SU-DHL-6 (cell line): ENCODE measurements around the gene PDE1A.

Source experiments
- H2AFZ ChIP-seq: fragments of 200-600 bp; sonication (generic); 2 replicates; pipeline ENCODE4 v1.6.1; 2014; ENCODE audit warnings: low read depth, mild to moderate bottlenecking, moderate library complexity, mixed read lengths, antibody characterized with exemption, low read length; ENCODE audit not compliant: severe bottlenecking
- H3F3A ChIP-seq: fragments of 200-600 bp; shearing (Covaris generic); 2 replicates; pipeline ENCODE4 v1.6.0; 2016; ENCODE audit warnings: antibody characterized with exemption, mild to moderate bottlenecking; ENCODE audit not compliant: insufficient read depth
- H3K27ac ChIP-seq: fragments of 200-600 bp; sonication (generic); 2 replicates; pipeline ENCODE4 v1.5.1; 2016; ENCODE audit warnings: low read depth, mild to moderate bottlenecking, low read length, moderate library complexity, mixed read lengths
- H3K27me3 ChIP-seq: fragments of 200-600 bp; sonication (generic), shearing (Covaris generic); 2 replicates; pipeline ENCODE4 v1.6.0; 2014; ENCODE audit warnings: mild to moderate bottlenecking, low read length
- H3K36me3 ChIP-seq: fragments of 200-600 bp; sonication (generic); 2 replicates; pipeline ENCODE4 v1.6.1; 2014; ENCODE audit warnings: mild to moderate bottlenecking, low read length, mixed read lengths
- H3K4me2 ChIP-seq: fragments of 300-600, 200-600 bp; shearing (Covaris generic), sonication (generic); 2 replicates; pipeline ENCODE4 v1.6.0; 2014; ENCODE audit warnings: low read length, low read depth, mild to moderate bottlenecking; ENCODE audit not compliant: poor library complexity, severe bottlenecking
- H3K4me3 ChIP-seq: fragments of 200-600 bp; sonication (generic); 2 replicates; pipeline ENCODE4 v1.5.1; 2014; ENCODE audit warnings: antibody characterized with exemption, low read length, mild to moderate bottlenecking, mixed read lengths; ENCODE audit not compliant: insufficient read depth, poor library complexity, severe bottlenecking
- H3K79me2 ChIP-seq: fragments of 200-600 bp; sonication (generic); 2 replicates; pipeline ENCODE4 v1.6.1; 2014; ENCODE audit warnings: mild to moderate bottlenecking, low read length, moderate library complexity; ENCODE audit not compliant: insufficient read depth
- H3K9ac ChIP-seq: fragments of 200-600 bp; sonication (generic); 2 replicates; pipeline ENCODE4 v1.7.0; 2014; ENCODE audit warnings: mild to moderate bottlenecking, low read length
- H3K9me2 ChIP-seq: fragments of 200-600 bp; sonication (generic); replicated peaks from 2 replicates; pipeline ENCODE4 v1.6.1; 2014; ENCODE audit warnings: low read length; ENCODE audit not compliant: insufficient read depth
- H3K9me3 ChIP-seq: fragments of 200-600 bp; sonication (generic); 2 replicates; pipeline ENCODE4 v1.6.1; 2014; ENCODE audit warnings: low read length, mixed read lengths; ENCODE audit not compliant: insufficient read depth
- H4K20me1 ChIP-seq: fragments of 200-600 bp; sonication (generic); 2 replicates; pipeline ENCODE4 v1.6.1; 2014; ENCODE audit warnings: low read depth, mild to moderate bottlenecking, antibody characterized with exemption, low read length, moderate library complexity, mixed read lengths
- EZH2phosphoT487 ChIP-seq: fragments of 200-600 bp; sonication (generic), shearing (Covaris generic); conservative IDR thresholded peaks from 2 replicates; pipeline ENCODE4 v1.6.1; 2018; ENCODE audit warnings: mild to moderate bottlenecking, antibody characterized with exemption, low read length, moderate library complexity, mixed read lengths
- TF ChIP-seq, protein P1 (sequence below): fragments of 200-600 bp; sonication (generic); IDR thresholded peaks from one replicate; pipeline ENCODE4 v1.5.1; 2017; ENCODE audit warnings: antibody characterized with exemption, mild to moderate bottlenecking, low read length, moderate library complexity; ENCODE audit not compliant: insufficient read depth, poor library complexity, severe bottlenecking

Gene PDE1A

DNA sequence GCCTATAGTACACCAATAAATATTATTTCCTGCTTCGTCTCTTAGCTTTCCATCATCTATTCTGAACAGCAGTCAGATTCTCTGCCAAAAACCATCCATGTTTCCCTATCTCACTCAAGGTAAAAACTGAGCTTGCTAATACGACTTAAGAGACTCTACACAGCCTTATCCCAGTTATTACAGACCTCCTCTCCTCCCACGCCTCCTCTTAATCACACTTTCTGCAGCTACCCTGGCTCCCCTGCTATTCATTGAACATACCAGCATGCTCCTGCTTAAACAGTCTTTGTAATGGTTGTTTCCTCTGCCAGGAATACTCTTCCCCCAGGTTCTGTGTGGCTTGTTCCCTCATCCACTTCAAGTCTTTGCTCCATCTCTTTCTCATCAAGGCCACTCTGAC, 81.5 kb downstream of the PDE1A start:
- no peak overlapping the region for H3K4me2 ChIP-seq
- H3K9me3 ChIP-seq, result no peaks in the 10 kb centered on the region
- H3K36me3 ChIP-seq, result no peaks in the 10 kb centered on the region; the same call in 1 of the 2 replicates
- no peaks in the 10 kb centered on the region for H4K20me1 ChIP-seq
- no peak overlapping the region for H2AFZ ChIP-seq
- H3F3A ChIP-seq, result no peaks in the 10 kb centered on the region
- H3K27ac ChIP-seq, result no peak overlapping the region
- no peaks in the 10 kb centered on the region for H3K79me2 ChIP-seq
- no peak for TF ChIP-seq EZH2phosphoT487
- TF ChIP-seq, protein P1, sequence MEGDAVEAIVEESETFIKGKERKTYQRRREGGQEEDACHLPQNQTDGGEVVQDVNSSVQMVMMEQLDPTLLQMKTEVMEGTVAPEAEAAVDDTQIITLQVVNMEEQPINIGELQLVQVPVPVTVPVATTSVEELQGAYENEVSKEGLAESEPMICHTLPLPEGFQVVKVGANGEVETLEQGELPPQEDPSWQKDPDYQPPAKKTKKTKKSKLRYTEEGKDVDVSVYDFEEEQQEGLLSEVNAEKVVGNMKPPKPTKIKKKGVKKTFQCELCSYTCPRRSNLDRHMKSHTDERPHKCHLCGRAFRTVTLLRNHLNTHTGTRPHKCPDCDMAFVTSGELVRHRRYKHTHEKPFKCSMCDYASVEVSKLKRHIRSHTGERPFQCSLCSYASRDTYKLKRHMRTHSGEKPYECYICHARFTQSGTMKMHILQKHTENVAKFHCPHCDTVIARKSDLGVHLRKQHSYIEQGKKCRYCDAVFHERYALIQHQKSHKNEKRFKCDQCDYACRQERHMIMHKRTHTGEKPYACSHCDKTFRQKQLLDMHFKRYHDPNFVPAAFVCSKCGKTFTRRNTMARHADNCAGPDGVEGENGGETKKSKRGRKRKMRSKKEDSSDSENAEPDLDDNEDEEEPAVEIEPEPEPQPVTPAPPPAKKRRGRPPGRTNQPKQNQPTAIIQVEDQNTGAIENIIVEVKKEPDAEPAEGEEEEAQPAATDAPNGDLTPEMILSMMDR, result no peak
- no peak overlapping the region for H3K9ac ChIP-seq
- H3K27me3 ChIP-seq, result no peaks in the 10 kb centered on the region
- no peak overlapping the region for H3K4me3 ChIP-seq
- H3K9me2 ChIP-seq, result no peaks in the 10 kb centered on the region

DNA sequence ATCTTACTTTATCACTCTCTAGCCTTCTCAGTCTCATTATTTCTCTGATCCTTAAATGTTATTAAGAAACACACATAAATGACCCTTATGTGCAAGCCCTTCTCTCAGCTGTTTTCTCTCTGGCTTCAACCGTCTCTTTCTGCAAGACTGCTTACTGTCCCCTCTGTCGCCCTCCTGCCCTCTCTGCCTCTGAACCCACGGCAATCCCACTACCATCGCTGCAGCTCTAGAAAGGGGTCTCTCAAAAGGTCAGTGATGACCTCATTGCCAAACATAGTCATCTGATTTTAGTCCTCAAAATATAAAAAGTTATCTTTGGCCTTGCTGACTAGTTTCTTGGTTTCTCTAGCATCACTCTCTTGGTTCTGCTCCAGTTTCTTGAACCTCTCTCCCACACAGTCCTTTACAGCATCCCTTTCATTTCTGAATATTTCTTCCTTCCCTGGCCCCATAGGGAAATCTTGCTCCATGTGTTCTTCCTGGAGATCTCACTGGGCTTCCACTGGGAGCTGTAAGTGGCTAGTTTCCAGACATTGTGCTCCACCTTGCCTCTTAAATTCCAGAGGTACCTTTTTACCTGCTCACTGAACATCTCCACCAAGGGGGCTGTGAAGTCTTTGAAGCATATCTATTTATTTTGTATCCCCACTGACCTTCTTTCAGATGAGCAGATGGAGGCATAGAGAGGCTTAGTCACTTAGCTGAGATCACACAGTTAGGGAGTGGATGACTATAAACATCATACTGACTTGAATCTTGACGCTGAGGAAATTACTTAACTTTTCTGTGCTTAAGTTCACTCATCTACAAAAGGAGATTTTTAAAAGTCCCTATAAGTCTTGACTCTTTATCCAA, 96.2 kb downstream of the PDE1A start:
- Histone ChIP-seq H3K79me2 (no peaks in the 10 kb centered on the region), H3K9me2 (no peaks in the 10 kb centered on the region), H3K9me3 (no peaks in the 10 kb centered on the region), H2AFZ (no peak overlapping the region), H3K9ac (no peak overlapping the region), H3K36me3 (no peaks in the 10 kb centered on the region), H3K4me2 (no peak overlapping the region), H4K20me1 (no peaks in the 10 kb centered on the region), H3K27me3 (no peaks in the 10 kb centered on the region), H3K4me3 (no peak overlapping the region), H3F3A (no peaks in the 10 kb centered on the region), H3K27ac (no peak overlapping the region)
- TF ChIP-seq, protein P1, result no peak
- TF ChIP-seq EZH2phosphoT487, result no peak

DNA sequence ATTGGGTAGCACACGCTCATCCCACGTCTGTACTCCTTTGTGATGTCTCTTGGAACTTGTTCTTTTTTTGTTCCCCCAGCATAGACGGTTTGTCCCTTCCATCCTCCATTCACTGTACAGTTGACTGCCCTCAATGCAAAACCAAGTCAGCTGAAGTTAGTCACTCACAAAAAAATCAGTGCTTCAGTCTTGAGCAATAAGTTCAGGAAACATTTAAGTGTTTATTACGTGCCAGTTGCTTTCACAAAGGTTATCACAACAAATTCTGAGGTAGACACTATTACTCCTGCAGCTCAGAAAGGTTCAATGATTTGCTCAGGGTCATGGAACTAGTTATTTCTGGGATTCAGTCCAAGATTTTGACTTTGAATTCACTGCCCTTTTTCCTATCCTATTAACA, 102.2 kb downstream of the PDE1A start:
- no peaks in the 10 kb centered on the region for H3K36me3 ChIP-seq
- H3K79me2 ChIP-seq, result no peaks in the 10 kb centered on the region
- H3F3A ChIP-seq, result no peaks in the 10 kb centered on the region
- no peak overlapping the region for H3K4me3 ChIP-seq
- no peaks in the 10 kb centered on the region for H3K9me3 ChIP-seq
- no peaks in the 10 kb centered on the region for H3K9me2 ChIP-seq
- H3K27ac ChIP-seq, result no peak overlapping the region
- H3K27me3 ChIP-seq, result no peaks in the 10 kb centered on the region
- no peak overlapping the region for H3K9ac ChIP-seq
- H4K20me1 ChIP-seq, result no peaks in the 10 kb centered on the region
- TF ChIP-seq, protein P1, result no peak
- TF ChIP-seq EZH2phosphoT487, result no peak
- no peak overlapping the region for H3K4me2 ChIP-seq
- no peak overlapping the region for H2AFZ ChIP-seq
